GM21737 (cell line): ENCODE data around the gene CCDC28B.
"Not testable (repeated sequence)": the region's sequence is repeated elsewhere in the genome, so short reads cannot be mapped to it uniquely, and the experiment has no call there.

ENCODE experiments used
- ATAC-seq: cut with Tn5 transposase; IDR thresholded peaks from one replicate; pipeline ENCODE4 v1.9.1; 2021; ENCODE audit warnings: mild to moderate bottlenecking, moderate library complexity; ENCODE audit not compliant: unreplicated experiment

The CCDC28B gene

GRCh38 chr1:32200226-32201010, at the start of gene CCDC28B:
CCDC28B (plus strand) TSS chr1:32200595; CDS start chr1:32201936, 1,341 bp downstream.
- ATAC-seq: no peak

- no peak for ATAC-seq
Measured at GRCh38 chr1:32150847-32151246, 49.5 kb upstream of the CCDC28B start.

- ATAC-seq: no peak
Measured at GRCh38 chr1:32151319-32151787, 49.0 kb upstream of the CCDC28B start.

- no peak for ATAC-seq
Measured at GRCh38 chr1:32159189-32159588, 41.2 kb upstream of the CCDC28B start.

GRCh38 chr1:32163405-32163804, 37.0 kb upstream of the CCDC28B start:
- ATAC-seq: no peak

- ATAC-seq: not testable (repeated sequence)
Measured at GRCh38 chr1:32165633-32166032, 34.8 kb upstream of the CCDC28B start.

GRCh38 chr1:32170991-32171390, 29.4 kb upstream of the CCDC28B start:
- ATAC-seq: no peak

- ATAC-seq: no peak
Measured at GRCh38 chr1:32172621-32173245, 27.7 kb upstream of the CCDC28B start.

GRCh38 chr1:32178380-32179192, 21.8 kb upstream of the CCDC28B start:
- no peak for ATAC-seq

- ATAC-seq: peak; percentile 8
Measured at GRCh38 chr1:32179193-32179442, 21.3 kb upstream of the CCDC28B start.

GRCh38 chr1:32179443-32180185, 20.8 kb upstream of the CCDC28B start, which contains the start of gene TXLNA:
TXLNA (plus strand) TSS chr1:32179675; CDS start chr1:32180346, 671 bp downstream.
- peak; percentile 76 for ATAC-seq

GRCh38 chr1:32180186-32181060, 20.0 kb upstream of the CCDC28B start:
- ATAC-seq: peak; percentile 20

GRCh38 chr1:32181065-32181464, 19.3 kb upstream of the CCDC28B start:
- no peak for ATAC-seq

- ATAC-seq: no peak
Measured at GRCh38 chr1:32181563-32181962, 18.8 kb upstream of the CCDC28B start.

GRCh38 chr1:32182060-32182459, 18.3 kb upstream of the CCDC28B start:
- ATAC-seq: no peak

- ATAC-seq: no peak
Measured at GRCh38 chr1:32184650-32185049, 15.7 kb upstream of the CCDC28B start.

GRCh38 chr1:32186077-32186476, 14.3 kb upstream of the CCDC28B start:
- no peak for ATAC-seq

- ATAC-seq: no peak
Measured at GRCh38 chr1:32186491-32186890, 13.9 kb upstream of the CCDC28B start.

- ATAC-seq: no peak
Measured at GRCh38 chr1:32187850-32188249, 12.5 kb upstream of the CCDC28B start.
